Hematopoietic multipotent progenitor cell (in vitro differentiated cells): ENCODE results near the gene VPS26C. TPM values are rescaled to one million over a fixed set of nuclear protein-coding genes. Genes with fewer than 3 reads are reported as not detected.
A peak's percentile ranks its signal among the peaks of the same experiment; 100 is the strongest.
"Not testable (repeated sequence)": the region's sequence is repeated elsewhere in the genome, so short reads cannot be mapped to it uniquely, and the experiment has no call there.

Experiments
- DNase-seq, 3 donors: peaks; one replicate each; pipeline ENCODE4 v3.0.0-alpha.2; 2011 to 2015; ENCODE audit warnings: low read depth in 2 of 3, low spot score in 2 of 3
- total RNA-seq: library from RNA; depleted of rRNA; stranded (reverse); fragments of >200 nt; gene quantifications from one replicate; pipeline ENCODE4 v1.2.3, GENCODE V29; 2012

Gene VPS26C
- total RNA-seq, 1 donor = 51.7 TPM

DNA sequence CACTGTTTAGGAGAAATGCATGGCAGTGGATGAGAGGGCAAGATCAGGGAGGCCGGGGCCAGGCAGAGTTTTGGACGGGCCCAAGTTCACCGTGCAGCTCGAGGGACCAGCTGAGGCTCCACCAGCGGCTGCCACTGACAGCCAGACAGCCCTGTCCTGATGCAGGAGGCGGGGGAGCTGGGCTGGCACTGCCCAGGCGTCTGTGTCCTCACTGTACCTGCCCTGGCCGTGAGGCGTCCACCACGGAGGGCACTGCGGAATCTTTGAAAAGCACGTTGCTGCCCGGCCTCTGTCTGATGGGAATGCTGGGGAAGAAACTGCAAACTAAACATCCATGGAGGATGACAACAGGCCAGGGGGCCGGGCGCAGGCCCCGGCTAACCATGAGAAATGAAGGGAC is 35.5 kb downstream of the VPS26C start:
- DNase-seq = no peak

DNA sequence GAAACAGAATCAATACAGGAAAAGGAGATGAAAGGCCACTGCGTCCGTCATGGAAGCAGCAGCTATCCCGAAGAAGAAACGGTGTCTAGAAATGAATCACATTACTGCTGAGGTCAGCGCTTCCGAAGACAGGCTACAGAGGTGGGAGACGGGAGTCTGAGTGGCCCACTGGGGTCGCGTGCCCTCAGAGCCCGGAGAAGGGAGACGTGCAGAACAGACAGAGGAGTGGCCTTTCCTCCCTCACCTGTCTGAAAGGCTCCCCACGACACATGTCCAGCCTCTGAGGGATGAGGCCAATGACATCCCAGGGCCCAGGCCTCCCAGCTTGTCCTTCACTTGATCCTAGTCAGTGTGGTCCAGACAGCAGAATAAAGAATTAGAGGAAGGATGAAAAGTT is 35.9 kb downstream of the VPS26C start:
- no peak for DNase-seq

DNA sequence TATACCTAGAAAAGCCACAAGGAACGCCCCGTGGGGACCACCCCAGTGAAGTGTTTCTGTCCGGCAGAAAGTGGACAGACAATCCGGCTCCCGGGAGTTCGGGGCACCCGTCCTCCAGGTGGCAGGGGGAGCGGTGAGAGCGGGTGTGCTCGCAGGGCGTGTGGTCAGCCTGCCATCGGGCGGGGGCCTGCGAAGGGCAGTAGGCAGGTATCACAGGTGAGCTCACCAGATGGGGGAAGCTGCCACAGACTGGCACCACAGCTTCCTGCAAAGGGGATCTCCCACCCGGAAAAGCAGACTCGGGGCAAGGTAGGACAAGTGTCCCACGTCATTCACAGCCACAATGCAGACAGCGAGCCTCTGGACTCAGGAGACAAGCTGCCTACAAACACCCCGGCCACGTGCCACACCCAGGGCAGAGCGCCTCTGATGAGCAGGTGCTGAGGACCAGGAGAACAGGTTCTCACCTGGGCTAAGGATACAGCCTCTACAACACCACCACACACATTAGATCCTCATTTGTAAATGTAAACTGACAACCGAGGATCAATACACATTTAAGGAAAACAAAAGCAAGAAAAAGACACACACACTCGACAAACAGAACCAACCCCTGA is 36.4 kb downstream of the VPS26C start:
- no peak for DNase-seq

DNA sequence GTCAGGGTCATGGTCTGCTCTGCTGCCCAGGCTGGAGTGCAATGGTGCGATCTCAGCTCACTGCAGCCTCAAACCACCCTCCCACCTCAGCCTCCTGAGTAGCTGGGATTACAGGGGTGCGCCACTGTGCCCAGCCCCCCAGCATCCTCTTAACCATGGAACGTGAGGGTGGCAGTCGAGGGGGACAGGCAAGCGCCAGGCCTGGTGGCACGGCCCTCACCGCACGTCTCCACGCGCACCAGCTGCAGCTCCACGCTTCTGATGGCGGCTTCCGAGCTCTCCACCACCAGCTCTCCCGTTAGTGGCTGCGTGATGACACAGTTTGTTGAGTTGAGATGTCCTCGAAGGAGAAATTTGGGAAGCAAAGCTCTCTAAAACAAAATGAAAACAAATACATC is 39.1 kb downstream of the VPS26C start:
- no peak for DNase-seq

DNA sequence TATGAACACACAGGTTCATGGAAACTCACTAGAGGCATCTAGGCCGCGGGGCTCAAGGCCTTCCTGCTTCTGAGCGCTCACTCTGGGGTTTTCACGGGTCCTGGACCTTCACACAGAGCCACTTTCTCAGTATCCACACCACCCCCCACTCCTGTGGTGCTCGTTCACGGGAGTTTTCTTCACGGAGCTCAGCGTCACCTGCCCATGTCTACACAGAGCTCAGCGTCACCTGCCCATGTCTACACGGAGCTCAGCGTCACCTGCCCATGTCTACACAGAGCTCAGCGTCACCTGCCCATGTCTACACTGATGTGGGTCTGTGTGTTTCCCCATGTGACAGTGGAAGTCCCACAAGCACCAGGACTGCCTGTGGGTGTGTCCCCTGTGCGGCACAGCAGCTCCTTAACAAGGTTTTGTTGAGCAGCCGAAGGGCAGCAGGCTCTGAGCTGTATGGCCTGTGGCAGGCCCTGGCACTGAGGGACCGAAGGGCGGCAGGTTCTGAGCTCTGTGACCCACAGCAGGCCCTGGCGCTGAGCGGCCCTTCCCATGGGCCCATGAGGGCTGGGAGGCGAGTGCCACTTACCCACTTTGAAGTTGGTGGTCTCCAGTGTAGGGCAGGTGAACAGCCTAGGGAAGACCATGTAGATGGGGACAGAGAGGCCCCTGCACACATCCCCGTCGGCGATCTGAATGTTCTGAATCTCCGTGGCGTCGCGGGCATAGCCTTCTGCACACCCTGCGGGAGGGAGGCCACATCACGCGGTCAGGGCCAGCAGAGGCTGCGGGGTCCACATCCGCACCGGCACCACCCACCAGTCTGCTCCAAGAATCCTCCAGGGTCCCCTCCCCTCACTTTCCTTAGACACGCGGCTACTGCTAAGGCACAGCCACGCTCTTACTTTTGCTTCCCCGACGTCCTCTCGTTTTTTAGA is 39.8 kb downstream of the VPS26C start:
- DNase-seq = no peak

DNA sequence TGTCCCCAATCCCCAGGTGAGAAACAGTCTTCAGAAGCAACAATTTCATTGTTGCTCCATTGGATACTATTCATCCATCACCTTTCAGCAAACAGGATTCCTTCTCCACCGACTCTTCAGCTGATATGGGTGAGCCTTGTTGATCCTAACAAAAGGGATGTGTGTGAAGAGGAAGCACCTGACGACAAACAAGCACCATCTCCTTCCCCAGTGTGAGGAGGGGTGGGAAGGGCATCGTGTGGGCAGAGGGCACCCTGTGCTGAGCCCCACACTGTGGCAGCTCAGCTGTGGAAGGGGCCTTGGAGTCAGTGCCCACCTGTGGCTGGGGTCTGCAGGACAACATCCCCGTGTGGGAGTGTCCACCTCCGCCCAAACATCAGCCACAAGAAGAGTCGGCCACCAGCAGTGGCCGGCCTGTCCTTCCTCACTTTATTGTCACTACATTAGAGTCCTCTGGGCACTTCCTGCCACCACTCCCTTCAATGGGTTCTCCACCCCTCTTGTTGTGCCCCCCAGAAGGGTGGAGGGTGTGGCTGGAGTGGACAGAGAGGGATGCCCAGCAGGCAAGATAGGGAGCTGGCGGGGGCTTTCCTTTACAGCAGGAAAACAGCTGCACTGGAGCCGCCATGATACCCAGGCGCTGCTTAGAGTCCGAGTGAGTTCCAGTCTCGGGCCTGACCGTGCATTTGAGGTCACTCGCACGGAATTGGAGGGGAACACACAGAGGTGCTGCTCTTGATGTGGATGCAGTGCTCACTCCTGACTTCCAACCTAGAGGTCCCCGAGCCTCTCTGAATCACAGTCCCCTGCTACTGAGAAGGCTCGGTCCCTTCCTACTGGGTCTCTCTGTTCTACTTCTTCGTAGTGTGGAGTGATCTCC is 40.9 kb downstream of the VPS26C start:
- DNase-seq = peak in 1 of 3 donors; percentile 47

DNA sequence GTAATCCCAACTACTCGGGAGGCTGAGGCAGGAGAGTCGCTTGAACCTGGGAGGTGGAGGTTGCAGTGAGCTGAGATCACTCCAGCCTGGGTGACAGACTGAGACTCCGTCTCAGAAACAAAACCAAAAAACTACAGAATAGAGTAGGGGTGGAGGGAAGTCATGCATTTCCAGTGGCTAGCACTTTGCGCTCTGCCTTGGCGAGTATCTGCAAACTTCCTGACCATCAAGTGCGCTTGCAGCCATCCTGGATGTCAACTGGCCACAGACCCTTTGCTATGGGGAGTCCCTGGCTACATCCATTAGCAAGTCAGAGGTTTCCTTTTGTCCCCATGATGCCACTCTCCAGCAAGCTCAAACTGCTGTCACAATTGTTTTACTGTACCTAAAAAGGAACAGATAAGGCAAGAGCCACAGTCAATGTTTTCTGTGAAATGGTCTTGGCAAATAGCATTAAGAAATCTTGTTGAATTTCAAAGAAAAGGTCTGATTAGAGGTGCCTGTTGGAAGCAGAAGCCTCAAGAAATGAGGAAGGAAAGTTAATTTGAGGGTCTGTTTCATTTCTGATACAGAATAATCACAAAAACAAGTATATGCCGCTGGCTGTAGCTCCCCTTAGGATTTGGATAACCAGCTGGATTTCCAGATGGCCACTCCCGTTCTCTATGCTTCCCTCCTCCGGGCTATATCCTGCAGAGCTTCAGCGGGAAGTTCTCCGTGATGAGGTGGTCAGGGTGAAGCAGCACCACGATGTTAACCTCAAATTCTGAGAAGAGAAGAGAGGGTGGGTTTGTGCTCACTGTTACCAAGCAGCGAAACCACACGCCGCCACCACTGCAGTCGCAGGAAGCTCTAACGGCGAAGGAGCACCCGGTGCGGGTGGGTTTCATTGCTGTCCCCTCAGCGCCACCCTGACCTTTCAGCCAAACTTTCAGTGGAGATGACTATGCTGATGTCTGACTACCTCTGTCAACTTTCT is 42.0 kb downstream of the VPS26C start:
- DNase-seq = peak in 2 of 3 donors; percentile 84 to 85

DNA sequence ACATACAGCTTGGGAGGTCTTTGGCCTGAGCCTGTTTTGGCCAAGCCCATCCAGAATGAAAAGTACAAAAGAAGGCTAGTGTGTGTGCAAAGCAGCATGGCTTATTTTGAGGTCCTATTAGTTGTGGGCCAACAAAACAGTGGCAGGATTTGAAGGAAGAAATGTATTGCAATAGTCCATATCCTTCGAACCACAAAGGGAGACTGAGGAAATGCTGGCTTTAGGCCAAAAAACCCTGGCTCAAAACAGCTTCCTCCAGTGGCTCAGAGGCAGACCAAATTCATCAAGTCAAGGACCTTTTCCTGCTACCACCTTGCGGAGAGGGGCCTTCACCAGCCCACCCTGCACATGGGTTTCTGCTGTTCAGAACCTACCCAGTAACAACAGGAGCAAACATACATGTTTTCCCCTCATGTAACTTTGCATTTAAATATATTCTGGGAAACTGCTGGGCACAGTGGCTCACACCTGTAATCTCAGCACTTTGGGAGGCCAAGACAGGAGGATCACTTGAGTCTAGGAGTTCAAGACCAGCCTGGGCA is 43.3 kb downstream of the VPS26C start:
- DNase-seq = no peak

DNA sequence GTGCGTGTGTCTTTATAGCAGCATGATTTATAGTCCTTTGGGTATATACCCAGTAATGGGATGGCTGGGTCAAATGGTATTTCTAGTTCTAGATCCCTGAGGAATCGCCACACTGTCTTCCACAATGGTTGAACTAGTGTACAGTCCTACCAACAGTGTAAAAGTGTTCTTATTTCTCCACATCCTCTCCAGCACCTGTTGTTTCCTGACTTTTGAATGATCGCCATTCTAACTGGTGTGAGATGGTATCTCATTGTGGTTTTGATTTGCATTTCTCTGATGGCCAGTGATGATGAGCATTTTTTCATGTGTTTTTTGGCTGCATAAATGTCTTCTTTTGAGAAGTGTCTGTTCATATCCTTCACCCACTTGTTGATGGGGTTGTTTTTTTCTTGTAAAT is 44.9 kb downstream of the VPS26C start:
- DNase-seq = not testable (repeated sequence)

DNA sequence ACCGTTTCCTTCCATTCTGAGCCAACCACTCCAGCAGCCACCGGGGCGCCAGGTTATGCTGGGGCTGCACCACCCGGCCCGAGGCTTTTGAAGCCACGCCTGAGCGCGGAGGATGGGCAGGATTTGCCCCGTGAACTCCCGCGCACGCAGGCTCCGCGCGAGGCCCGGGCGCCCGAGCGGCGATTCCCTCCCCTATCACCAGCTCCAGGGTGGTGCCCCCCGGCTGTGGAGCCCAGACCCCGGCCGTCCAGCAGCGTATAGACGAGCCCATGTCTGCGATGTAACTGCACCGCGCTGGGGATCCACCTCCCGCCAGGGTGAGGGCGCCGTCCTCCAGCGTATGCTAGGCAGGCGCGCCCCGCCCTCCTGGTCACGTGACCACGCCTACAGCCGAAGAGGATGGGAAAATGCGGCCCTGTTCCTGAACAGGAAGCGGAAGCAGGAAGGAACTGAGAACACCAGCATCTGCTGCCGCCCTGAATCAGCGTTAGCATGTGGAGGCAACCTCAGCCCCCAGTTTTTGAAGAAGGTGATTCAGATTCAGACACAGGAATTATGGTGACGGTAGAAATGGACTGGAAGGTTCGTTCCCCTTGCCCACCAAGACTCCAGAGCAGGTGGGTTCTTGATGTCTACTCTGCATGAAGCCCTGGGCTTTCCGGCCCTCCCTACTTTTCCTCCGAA is 46.0 kb downstream of the VPS26C start:
- peak; percentile 81 to 94 (median 94) for DNase-seq

DNA sequence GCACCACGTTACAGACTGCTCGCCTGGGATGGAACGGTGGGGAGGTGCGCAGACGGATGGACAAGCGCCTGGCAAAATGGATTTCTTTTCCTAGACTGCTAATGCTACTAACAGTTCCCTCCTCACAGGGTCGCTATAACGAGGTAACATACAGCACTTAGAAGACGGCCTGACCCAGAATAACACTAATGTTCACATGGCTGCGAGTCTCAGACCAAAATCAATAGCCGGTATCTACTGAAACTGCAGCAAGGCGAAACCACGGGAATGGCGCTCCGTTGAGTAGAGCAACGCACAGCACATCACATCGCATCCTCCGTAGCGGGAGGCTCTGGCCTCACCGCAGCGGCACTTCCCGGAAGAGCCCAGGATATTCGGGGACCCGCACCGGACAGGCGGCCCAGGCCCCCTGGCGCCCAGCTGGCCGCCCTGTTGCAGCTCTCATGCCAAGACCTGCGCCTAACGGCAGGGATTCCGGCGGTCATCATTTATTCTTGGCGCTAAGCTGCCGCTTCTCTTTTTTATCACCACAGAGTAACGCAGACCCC is 46.6 kb downstream of the VPS26C start:
- peak in 2 of 3 donors; percentile 17 to 52 for DNase-seq

DNA sequence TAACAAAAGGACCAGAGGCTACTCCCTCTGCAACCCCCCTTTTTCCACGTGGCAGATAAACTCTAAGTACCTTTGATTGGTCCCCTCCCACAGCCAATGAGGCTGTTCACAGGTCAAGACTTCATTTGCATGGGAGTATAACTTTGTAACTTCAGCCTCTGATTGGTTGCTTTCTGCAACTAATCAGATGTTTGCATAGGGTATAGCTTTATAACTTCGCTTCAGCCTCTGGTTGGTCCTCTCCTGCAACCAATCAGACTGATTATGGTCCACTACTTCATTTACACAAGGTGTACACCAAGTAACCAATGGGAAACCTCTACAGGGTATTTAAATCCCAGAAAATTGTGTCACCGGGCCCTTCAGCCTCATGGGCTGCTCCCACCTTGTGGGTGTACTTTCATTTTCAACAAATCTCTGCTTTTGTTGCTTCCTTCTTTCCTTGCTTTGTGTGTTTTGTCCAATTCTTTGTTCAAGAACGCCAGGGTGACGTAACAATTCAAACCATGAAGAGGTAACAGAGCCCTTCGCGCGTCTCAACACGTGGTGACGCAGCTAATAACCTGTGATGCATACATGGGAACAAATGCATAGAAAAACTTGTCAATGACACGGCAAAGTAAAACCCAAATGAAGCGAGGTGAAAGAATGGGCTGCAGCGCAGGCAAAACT is 47.2 kb downstream of the VPS26C start:
- DNase-seq = peak in 2 of 3 donors; percentile 13 to 56

DNA sequence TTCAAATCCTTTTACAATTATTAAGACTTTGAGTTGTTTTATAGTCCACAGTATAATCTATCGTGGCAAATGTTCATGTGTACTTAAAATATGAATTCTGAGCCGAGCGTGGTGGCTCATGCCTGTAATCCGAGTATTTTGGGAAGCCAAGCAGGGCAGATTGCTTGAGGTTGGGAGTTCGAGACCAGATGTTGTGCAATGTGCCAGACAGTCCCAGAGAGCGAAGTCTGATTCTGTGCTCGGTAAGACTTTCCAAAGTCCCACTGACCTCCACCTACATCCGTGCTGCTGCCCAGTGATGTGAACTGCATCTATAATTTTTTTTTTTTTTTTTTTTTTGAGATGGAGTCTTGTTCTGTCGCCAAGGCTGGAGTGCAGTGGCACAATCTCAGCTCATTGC is 52.2 kb downstream of the VPS26C start:
- DNase-seq = no peak

DNA sequence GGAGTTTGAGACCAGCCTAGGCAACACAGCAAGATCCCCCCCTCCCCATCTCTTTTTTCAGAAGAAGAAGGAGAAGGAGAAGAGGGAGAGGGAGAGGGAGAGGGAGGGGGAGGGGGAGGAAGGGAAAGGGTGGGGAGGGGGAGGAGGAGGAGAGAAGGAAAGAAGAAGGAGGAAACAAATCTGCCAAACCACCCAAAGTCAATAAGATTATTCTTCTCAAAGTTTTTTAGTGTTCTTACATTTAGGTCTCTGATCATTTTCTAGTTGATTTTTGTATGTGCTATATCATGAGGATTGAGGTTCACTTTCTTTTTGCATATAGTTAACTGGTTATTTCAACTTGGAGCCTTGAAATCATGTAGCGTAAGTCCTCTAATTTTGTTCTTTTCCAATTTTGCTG is 56.3 kb downstream of the VPS26C start:
- DNase-seq = no peak

DNA sequence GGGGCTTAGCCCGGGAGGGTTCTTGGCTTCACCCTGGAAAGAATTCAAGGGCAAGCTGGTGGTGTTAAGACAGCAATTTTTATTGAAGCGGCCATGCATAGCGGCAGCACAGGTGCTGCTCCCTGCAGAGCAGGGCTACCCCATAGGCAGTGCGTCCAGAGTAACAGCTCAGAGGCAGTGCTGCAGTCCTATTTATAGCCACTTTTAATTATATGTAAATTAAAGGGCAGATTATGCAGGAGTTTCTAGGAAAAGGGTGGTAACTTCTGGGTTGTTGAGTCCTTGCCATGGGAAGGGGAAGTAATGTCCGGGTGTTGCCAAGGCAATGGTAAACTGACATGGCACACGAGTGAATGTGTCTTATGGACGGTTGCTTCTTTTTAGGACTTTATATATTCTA is 57.0 kb downstream of the VPS26C start:
- DNase-seq = no peak

DNA sequence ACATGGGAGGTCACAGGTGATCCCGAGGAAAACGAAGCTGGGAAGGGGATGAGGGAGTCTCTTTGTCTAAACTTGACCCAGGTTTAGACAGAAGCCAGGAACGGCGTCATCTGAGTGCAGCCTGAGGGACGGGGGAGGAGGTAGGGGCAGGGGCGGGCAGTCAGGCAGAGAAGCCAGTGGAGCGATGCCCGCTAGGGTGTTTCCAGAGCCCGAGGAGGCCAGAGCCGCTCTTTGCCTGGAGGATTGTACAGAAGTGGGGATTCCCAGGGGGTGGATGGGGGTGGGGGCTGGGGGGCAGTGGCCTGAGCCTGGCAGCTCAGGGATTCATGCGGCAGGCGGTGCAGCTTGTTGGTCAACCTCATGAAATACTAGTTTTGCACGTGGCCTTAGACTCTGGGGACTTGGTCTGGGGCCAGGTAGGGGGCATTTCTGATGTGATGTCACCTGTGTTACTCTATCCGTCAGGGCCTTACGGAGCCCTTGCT is 58.4 kb downstream of the VPS26C start:
- DNase-seq = no peak

DNA sequence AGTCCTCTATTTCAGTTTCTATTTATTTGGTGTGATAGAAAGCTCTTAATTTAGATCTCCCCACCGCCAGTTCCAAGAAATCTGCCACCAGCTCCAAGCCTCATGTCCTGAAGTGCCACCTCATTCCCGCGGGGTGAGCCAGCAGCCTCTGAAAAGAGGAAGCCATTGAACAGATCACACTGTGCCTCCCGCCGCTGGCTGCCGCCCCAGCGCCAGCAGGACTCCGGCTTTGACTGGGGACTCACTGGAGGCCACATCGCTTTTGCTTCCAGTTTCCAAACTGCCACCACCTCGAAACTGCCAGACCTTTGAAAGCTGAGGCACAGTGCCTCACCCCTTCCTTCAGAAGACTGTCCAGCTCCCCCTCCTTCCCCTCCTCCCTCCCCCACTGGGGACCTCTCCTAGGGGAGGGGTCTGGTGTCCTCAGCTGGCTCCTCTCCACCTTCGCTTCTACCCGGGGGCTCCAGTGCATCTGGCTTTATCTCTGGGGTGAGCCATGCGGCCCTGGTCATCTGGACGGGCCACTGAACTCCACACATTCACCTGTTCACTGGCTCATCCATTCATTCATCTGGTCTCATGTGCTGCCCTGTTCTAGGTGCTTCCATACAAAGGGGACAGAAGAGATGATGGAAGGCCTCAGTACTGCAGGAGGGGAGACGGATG is 58.9 kb downstream of the VPS26C start:
- DNase-seq = peak in 2 of 3 donors; percentile 68 to 85
